GM18498 (cell line): Measurements from ENCODE around the gene GABRG3.
"Not testable (repeated sequence)": the region's sequence is repeated elsewhere in the genome, so short reads cannot be mapped to it uniquely, and the experiment has no call there.

ENCODE experiments used
- ATAC-seq: cut with Tn5 transposase; IDR thresholded peaks from one replicate; pipeline ENCODE4 v1.9.1; 2021; ENCODE audit warnings: mild to moderate bottlenecking, moderate library complexity; ENCODE audit not compliant: unreplicated experiment

The GABRG3 gene

GRCh38 chr15:27324886-27325615, 354.1 kb downstream of the GABRG3 start:
- ATAC-seq: no peak

- ATAC-seq: no peak
Measured at GRCh38 chr15:27327467-27328025, 356.6 kb downstream of the GABRG3 start.

DNA sequence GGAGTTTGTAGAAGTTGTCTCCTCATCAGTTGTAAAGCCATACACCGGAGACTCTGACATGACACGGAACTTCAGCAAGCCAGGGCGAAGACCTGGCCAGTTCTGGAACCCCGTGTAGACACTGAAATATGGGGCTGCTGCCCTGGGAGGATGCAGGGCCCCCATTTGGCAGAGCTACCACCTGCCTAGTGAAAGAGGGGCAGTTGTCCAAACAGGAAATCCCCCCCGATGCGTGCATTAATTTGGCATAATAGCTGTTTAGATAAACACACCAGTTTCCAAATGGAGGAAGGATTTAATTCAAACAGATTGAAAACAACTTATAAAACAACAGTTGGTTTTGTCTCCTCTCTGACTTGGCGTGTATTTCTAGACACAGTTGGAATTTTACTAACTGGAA, 357.2 kb downstream of the GABRG3 start:
- ATAC-seq: no peak

- no peak for ATAC-seq
Measured at GRCh38 chr15:27328608-27329007, 357.6 kb downstream of the GABRG3 start.

GRCh38 chr15:27330326-27330725, 359.3 kb downstream of the GABRG3 start:
- no peak for ATAC-seq

DNA sequence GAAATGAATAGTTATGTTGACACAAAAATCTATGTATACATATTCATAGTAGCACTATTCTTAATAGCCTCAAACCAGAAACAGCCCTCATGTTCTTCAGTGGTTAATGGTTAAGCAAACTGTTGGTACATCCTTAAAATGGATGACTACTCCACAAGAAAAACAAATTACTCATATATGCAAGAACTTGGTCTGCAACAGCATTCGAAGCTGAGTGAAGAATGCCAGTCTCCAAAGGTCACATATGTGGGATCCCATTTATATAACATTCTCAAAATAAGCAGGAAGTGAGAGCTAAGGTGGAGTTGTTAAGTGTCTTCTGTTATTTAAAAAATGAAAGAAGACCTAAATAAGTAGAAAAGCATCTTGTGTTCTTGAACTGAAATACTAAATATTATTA, 365.7 kb downstream of the GABRG3 start:
- ATAC-seq: no peak

DNA sequence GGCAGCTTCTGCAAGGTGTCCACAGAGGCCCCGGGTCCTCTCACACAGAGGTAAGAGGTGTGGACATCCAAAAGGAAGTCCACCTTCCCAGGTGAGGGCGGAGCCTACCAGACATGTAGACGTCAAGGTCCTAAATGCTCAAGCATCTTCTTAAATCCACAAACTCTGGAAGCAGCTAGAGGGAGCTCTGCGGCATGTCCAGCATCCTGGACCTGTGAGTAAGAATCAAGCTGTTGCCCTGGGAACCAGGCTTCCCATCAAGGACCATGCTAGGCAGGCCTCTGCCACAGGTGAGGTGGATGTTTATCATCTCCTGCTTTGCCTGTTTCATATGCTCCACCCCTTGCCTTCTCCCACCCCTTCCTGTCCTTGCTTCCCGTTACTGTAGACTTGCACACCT, 368.2 kb downstream of the GABRG3 start:
- ATAC-seq: no peak

- no peak for ATAC-seq
Measured at GRCh38 chr15:27341780-27342343, 370.9 kb downstream of the GABRG3 start.

DNA sequence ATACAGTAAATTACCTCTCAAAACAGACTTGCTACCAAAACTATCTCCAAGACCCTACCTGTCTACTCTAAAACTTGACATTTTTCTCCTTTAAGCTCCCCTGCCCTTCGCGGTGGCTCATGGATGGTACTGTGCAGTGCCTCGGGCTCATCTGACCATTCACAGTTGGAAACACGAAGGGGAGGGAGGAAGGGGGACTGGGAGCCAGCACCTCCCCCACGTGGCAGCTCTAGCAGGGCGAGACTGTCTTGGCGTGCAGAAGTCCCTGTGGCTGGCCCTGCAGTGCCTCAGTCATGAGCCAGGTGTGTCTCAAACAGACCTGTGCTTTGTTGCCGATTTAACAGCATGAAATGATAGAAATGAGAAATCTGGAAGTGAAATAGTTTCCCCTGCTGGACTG, 372.0 kb downstream of the GABRG3 start:
- no peak for ATAC-seq

GRCh38 chr15:27352136-27352535, 381.2 kb downstream of the GABRG3 start:
- no peak for ATAC-seq

GRCh38 chr15:27353856-27354255, 382.9 kb downstream of the GABRG3 start:
- ATAC-seq: no peak

DNA sequence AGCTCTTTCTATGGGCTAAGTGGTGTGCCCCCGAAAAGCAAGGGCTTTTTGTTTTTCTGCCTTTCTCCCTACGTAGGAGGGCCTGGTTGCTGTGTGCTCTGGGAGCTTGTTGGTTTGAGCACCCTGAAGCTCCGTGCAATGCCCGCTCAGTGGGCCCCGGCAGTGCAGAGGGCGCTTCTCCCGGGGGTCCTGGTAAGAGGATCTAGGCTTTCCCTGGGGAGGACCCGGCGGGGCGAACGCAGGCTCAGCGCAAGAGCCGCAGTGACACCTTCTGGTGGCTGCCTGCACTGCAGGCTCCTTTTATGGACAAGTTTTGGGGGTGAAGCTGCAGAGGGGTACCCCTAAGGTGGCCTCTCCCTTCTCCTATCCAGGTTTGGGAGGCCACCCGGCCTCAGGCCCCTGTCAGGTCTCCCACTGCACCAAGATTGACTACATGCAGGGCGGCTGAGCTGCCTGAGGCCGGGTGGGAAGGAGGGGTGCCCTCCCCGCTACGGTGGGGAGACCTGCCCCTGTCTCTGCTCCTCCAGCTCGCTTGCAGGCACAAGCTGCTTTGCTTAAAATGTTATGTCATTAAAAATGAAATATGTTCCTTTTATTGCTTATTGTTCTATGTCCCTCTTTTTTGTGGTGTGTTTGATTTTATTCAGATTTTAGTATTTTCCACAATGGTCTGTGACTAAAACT, 387.9 kb downstream of the GABRG3 start:
- ATAC-seq: no peak

DNA sequence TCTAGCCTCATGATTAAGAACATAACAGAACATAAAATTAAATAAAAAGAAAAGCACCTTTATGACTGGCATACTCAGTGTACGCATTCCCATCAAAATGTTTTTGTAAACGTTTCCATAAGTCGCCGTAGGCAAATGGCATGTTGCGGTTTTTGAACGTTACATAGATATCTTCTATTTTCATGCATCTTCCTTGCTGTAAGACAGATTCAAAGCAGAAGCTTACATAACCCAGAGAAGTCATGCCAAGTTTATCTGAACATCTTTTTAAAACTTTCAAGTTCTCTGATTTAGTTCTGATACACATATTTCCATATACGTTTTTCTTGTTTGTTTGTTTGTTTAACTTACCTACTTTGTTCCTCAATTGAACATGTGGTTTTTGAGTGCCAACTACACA, 388.6 kb downstream of the GABRG3 start:
- ATAC-seq: no peak

DNA sequence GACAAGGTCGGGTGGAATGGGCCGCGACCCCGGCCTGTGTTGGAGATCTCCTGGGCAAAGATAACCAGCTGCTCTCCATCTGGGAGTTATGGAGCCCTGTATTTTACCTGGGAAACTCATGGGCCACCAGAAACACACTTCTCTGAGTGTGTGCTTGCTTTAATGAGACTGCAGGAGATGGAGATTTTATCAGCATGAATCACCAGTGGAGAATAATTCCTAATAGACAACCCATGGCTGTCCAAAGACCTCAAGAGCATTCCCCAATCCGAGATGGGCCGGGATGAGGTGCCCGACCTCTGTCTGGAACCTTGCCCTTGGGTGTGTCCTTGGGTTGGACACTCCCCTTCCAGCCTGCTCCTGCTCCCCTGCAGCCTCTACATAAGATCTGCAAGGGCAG, 389.3 kb downstream of the GABRG3 start:
- ATAC-seq: no peak

DNA sequence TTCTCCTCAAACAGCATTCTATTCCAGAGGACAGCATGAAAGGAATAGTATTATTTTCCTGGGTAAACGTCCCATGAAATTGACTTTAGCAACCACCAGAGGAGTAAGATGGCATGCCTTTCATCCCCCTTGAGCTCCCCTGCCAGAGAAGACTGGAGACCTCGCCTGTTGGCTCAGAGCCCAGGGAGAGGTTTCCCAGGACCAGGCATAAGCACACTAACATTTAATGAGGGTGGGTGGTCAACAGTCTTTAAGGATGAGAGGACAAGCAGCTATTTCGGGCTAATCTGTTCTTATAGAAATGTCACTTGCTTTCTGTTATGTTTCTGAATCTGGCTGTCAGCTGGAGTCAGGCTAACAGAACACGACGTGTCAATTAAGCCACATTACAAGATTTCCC, 390.5 kb downstream of the GABRG3 start:
- ATAC-seq: no peak

DNA sequence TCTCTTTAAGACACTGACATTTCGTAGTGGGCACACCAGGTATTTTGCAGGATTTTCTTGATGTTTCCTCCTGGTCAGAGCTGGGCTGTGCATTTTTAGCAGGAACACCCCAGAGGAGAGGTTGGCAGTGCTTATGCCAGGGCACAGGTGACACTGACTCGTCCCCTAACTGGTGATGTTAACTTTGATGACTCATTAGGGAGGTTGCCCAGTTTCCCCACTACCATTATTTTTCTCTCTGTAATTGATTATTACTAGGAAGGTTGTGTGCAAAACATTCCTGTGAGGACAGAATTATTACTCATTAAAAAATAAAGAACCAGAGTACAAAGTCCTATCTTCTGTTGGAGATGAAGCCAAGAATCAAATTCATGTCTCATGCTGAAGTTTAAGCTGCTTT, 394.5 kb downstream of the GABRG3 start:
- ATAC-seq: no peak

DNA sequence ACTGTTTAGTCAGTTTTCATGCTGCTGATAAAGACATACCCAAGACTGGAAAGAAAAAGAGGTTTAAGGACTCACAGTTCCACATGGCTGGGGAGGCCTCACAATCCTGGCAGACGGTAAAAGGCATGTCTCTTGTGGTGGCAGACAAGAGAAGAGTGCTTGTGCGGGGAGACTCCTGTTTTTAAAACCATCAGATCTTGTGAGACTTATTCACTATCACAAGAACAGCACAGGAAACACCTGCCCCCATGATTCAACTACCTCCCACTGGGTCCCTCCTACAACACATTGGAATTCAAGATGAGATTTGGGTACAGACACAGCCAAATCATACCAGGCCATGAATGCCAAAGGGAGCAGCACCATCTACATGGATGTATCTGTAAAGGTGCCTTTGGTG, 406.4 kb downstream of the GABRG3 start:
- not testable (repeated sequence) for ATAC-seq

GRCh38 chr15:27382361-27383025, 411.5 kb downstream of the GABRG3 start:
- ATAC-seq: no peak

- ATAC-seq: no peak
Measured at GRCh38 chr15:27383726-27384125, 412.7 kb downstream of the GABRG3 start.

GRCh38 chr15:27392163-27392562, 421.2 kb downstream of the GABRG3 start:
- ATAC-seq: no peak

GRCh38 chr15:27396521-27396920, 425.5 kb downstream of the GABRG3 start:
- ATAC-seq: no peak
